Caco-2 (cell line): ENCODE results near the gene CPHXL2. TPM values are rescaled to one million over a fixed set of nuclear protein-coding genes. Genes with fewer than 3 reads are reported as not detected.

Source experiments
- BruUV-seq: library from RNA; stranded (reverse); fragments of 400-500 nt; replicated peaks from 2 replicates; lab custom pipeline; 2021; lab: Mats Ljungman, UMichigan
- CTCF ChIA-PET: fragments of 300-600 bp; sonication (Branson Sonifier 250); formaldehyde crosslinking; loops from one replicate; lab custom pipeline; 2022; ENCODE audit warnings: antibody characterized with exemption; lab: Charles Lee
- POLR2A ChIA-PET: fragments of 300-600 bp; sonication (Branson Sonifier 250); formaldehyde crosslinking; loops from one replicate; lab custom pipeline; 2022; ENCODE audit warnings: antibody characterized with exemption; lab: Charles Lee
- DNase-seq, 2 experiments: peaks; one replicate each; pipeline versions ENCODE4 v3.0.0 to v3.0.0-alpha.2; 2020 to 2022
- H3K27me3 ChIP-seq: replicated peaks from 2 replicates; pipeline ENCODE4 v1.6.0; 2011; ENCODE audit warnings: low read length; ENCODE audit not compliant: control insufficient read depth, insufficient read depth
- H3K36me3 ChIP-seq: 2 replicates; pipeline ENCODE4 v1.5.1; 2011; ENCODE audit warnings: low read length; ENCODE audit not compliant: control insufficient read depth, insufficient read depth
- H3K4me1 ChIP-seq: fragments of 250-450 bp; sonication (Bioruptor Pico); 2 replicates; pipeline ENCODE4 v1.5.1; 2020; ENCODE audit warnings: mild to moderate bottlenecking
- H3K4me3 ChIP-seq: 2 replicates; pipeline ENCODE4 v1.5.1; 2011; ENCODE audit warnings: low read depth, mild to moderate bottlenecking, control low read depth, low read length
- H3K9me3 ChIP-seq: fragments of 250-450 bp; sonication (Bioruptor Pico); 2 replicates; pipeline ENCODE4 v1.5.1; 2020; ENCODE audit warnings: mild to moderate bottlenecking, moderate library complexity
- H3K27ac Mint-ChIP-seq: one replicate; pipeline ENCODE4 v1.8.0; 2022; ENCODE audit warnings: mixed read lengths; ENCODE audit not compliant: unreplicated experiment
- H3K27me3 Mint-ChIP-seq: one replicate; pipeline ENCODE4 v1.8.0; 2022; ENCODE audit warnings: mixed read lengths; ENCODE audit not compliant: insufficient read depth, unreplicated experiment
- H3K36me3 Mint-ChIP-seq: one replicate; pipeline ENCODE4 v1.8.0; 2022; ENCODE audit warnings: mild to moderate bottlenecking, mixed read lengths; ENCODE audit not compliant: insufficient read depth, unreplicated experiment
- H3K4me1 Mint-ChIP-seq: one replicate; pipeline ENCODE4 v1.8.0; 2022; ENCODE audit warnings: low read depth, mixed read lengths; ENCODE audit not compliant: unreplicated experiment
- H3K4me3 Mint-ChIP-seq: one replicate; pipeline ENCODE4 v1.8.0; 2022; ENCODE audit warnings: mild to moderate bottlenecking, moderate library complexity, mixed read lengths; ENCODE audit not compliant: unreplicated experiment
- H3K9me3 Mint-ChIP-seq: one replicate; pipeline ENCODE4 v1.8.0; 2022; ENCODE audit warnings: mixed read lengths; ENCODE audit not compliant: unreplicated experiment
- intact Hi-C: fragments of 100-400 bp; cut with micrococcal nuclease; formaldehyde crosslinking; loops from one replicate; pipeline ENCODE4 v1.10.0; 2022; ENCODE audit not compliant: unreplicated experiment
- total RNA-seq: library from RNA; stranded (reverse); gene quantifications from 2 replicates; pipeline ENCODE4 v1.2.3, GENCODE V29; 2022
- TF ChIP-seq, protein P1 (sequence below), 2 experiments: fragments of 200-600 bp in 1 of 2; IDR thresholded peaks; 1 replicate in 1 of 2; 2 replicates in 1 of 2; pipeline versions ENCODE4 v1.5.1 to v1.8.0; 2011 to 2022; ENCODE audit warnings: antibody characterized with exemption in 1 of 2, control low read depth in 1 of 2, inconsistent platforms in 1 of 2, low read depth in 1 of 2, low read length in 1 of 2, mild to moderate bottlenecking in 1 of 2, moderate library complexity in 1 of 2; ENCODE audit not compliant: insufficient read depth in 1 of 2, severe bottlenecking in 1 of 2, unreplicated experiment in 1 of 2

Gene CPHXL2
- total RNA-seq, 1 experiment from 2014 or later, result not detected

DNA sequence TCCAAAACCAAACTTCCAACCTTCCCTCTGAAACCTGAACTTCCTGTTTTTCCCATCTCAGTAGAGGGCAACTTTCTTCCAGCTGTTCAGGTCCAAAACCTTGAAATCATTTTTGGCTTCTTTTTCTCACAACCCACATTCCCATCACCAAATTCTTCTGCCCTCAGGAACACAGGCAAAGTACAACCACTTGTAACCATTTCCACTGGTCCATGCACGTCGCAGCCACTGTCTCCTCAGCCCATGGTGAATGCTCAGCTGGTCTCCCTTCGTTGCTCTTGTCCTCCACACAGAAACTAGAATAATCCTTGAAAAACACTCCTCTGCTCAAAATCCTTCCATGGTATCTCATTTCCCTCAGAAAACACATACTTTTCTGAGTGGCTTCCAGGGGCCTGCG lies 50.0 kb downstream of the CPHXL2 start:
- ChIA-PET CTCF (no interaction called here), POLR2A (no interaction called here)
- peaks cover 13% of the 10 kb centered on the region for H3K36me3 ChIP-seq
- Mint-ChIP-seq H3K36me3 (peaks cover 86% of the 10 kb centered on the region), H3K9me3 (peaks cover 10% of the 10 kb centered on the region), H3K4me3 (peak overlapping the region; percentile 6), H3K4me1 (peaks cover 33% of the 10 kb centered on the region), H3K27ac (peak overlapping the region; percentile 66), H3K27me3 (no peaks in the 10 kb centered on the region)
- no peak overlapping the region for H3K4me3 ChIP-seq
- H3K4me1 ChIP-seq, result peaks cover 34% of the 10 kb centered on the region
- no peaks in the 10 kb centered on the region for H3K9me3 ChIP-seq
- BruUV-seq, result no TSS peak
- H3K27me3 ChIP-seq, result no peaks in the 10 kb centered on the region
- intact Hi-C loops, result no loop called here
- TF ChIP-seq, protein P1, sequence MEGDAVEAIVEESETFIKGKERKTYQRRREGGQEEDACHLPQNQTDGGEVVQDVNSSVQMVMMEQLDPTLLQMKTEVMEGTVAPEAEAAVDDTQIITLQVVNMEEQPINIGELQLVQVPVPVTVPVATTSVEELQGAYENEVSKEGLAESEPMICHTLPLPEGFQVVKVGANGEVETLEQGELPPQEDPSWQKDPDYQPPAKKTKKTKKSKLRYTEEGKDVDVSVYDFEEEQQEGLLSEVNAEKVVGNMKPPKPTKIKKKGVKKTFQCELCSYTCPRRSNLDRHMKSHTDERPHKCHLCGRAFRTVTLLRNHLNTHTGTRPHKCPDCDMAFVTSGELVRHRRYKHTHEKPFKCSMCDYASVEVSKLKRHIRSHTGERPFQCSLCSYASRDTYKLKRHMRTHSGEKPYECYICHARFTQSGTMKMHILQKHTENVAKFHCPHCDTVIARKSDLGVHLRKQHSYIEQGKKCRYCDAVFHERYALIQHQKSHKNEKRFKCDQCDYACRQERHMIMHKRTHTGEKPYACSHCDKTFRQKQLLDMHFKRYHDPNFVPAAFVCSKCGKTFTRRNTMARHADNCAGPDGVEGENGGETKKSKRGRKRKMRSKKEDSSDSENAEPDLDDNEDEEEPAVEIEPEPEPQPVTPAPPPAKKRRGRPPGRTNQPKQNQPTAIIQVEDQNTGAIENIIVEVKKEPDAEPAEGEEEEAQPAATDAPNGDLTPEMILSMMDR (IDR thresholded peaks at IDR 0.05; ENCODE audit: insufficient read depth in 1 of 2, low read depth in 1 of 2, low read length in 1 of 2, severe bottlenecking in 1 of 2, unreplicated experiment in 1 of 2), result no peak
- DNase-seq, result no peak

GRCh38 chr16:75624921-75625334 lies 51.9 kb downstream of the CPHXL2 start:
- peak overlapping the region; percentile 94 for H3K4me3 Mint-ChIP-seq
- Histone ChIP-seq H3K27me3 (no peaks in the 10 kb centered on the region), H3K36me3 (peaks cover 10% of the 10 kb centered on the region), H3K9me3 (no peaks in the 10 kb centered on the region), H3K4me1 (peaks cover 35% of the 10 kb centered on the region), H3K4me3 (no peak overlapping the region)
- H3K9me3 Mint-ChIP-seq, result peaks cover 10% of the 10 kb centered on the region
- H3K27ac Mint-ChIP-seq, result peak overlapping the region; percentile 66
- DNase-seq, result peak in 1 of 2 experiments; percentile 71
- TF ChIP-seq, protein P1 (IDR thresholded peaks at IDR 0.05; ENCODE audit: insufficient read depth in 1 of 2, low read depth in 1 of 2, low read length in 1 of 2, severe bottlenecking in 1 of 2, unreplicated experiment in 1 of 2), result no peak
- no peaks in the 10 kb centered on the region for H3K27me3 Mint-ChIP-seq
- ChIA-PET CTCF (no interaction called here), POLR2A (no interaction called here)
- BruUV-seq, result no TSS peak
- H3K36me3 Mint-ChIP-seq, result peaks cover 72% of the 10 kb centered on the region
- peaks cover 33% of the 10 kb centered on the region for H3K4me1 Mint-ChIP-seq
- intact Hi-C loops, result loop anchor here (1.0 kb wide), 1 partner anchor 192 kb away; the partner anchor contains the start of gene CFDP1

- ChIA-PET CTCF (interaction anchor here (1.0 to 2.9 kb wide), 2 partner anchors 106 to 141 kb away, joined by 12 to 15 read pairs; no protein-coding TSS in a partner anchor), POLR2A (interaction anchor here (0.6 to 1.5 kb wide), 9 partner anchors 10 to 128 kb away, joined by 3 to 14 read pairs (median 4); partner anchors contain the start of genes CHST6, KARS1 and TERF2IP)
- BruUV-seq, result TSS peak; percentile 83
- Histone ChIP-seq H3K36me3 (peaks cover 4% of the 10 kb centered on the region; the same call in 1 of the 2 replicates), H3K4me1 (peaks cover 35% of the 10 kb centered on the region), H3K4me3 (peak within 1 kb of the TSS; percentile 68), H3K27me3 (no peaks in the 10 kb centered on the region), H3K9me3 (no peaks in the 10 kb centered on the region)
- intact Hi-C loops, result loop anchor here (1.0 to 2.0 kb wide), 5 partner anchors 24 to 158 kb away; partner anchors contain the start of genes GABARAPL2, KARS1, TERF2IP and TMEM170A
- Mint-ChIP-seq H3K36me3 (peaks cover 69% of the 10 kb centered on the region), H3K4me1 (peaks cover 33% of the 10 kb centered on the region), H3K27me3 (no peaks in the 10 kb centered on the region), H3K4me3 (peak within 1 kb of the TSS; percentile 94), H3K27ac (peak within 1 kb of the TSS; percentile 98), H3K9me3 (peaks cover 10% of the 10 kb centered on the region)
- TF ChIP-seq, protein P1 (IDR thresholded peaks at IDR 0.05; ENCODE audit: insufficient read depth in 1 of 2, low read depth in 1 of 2, low read length in 1 of 2, severe bottlenecking in 1 of 2, unreplicated experiment in 1 of 2), result no peak
- DNase-seq, result peak; percentile 98
Measured at GRCh38 chr16:75622761-75623605, 53.8 kb downstream of the CPHXL2 start, which contains the start of gene ADAT1. Gene ADAT1 (minus strand): TSS chr16:75623281. CDS start chr16:75620799, 2,482 bp downstream.
